Suppressor macrophage (primary cell): ENCODE results near the gene PPP2R5D.
"Not testable (repeated sequence)": the region's sequence is repeated elsewhere in the genome, so short reads cannot be mapped to it uniquely, and the experiment has no call there.

Experiments
- DNase-seq, 4 experiments: peaks; one replicate each; pipeline ENCODE4 v3.0.0-alpha.2; 2020 to 2022

PPP2R5D gene

GRCh38 chr6:42996513-42996912 lies 12.1 kb downstream of the PPP2R5D start:
- DNase-seq, result no peak

- not testable (repeated sequence) for DNase-seq
Observed at GRCh38 chr6:42998205-42998604, 13.8 kb downstream of the PPP2R5D start.

GRCh38 chr6:43001843-43002242 lies 17.5 kb downstream of the PPP2R5D start:
- no peak for DNase-seq

- no peak for DNase-seq
Observed at GRCh38 chr6:43005844-43006243, 21.5 kb downstream of the PPP2R5D start.

GRCh38 chr6:43006251-43006650 lies 21.9 kb downstream of the PPP2R5D start:
- no peak for DNase-seq

- DNase-seq, result no peak
Observed at GRCh38 chr6:43007126-43007525, 22.8 kb downstream of the PPP2R5D start.

GRCh38 chr6:43009124-43009523 lies 24.8 kb downstream of the PPP2R5D start:
- DNase-seq, result peak; percentile 14 to 54 (median 44)

- no peak for DNase-seq
Observed at GRCh38 chr6:43011207-43011606, 26.8 kb downstream of the PPP2R5D start.

GRCh38 chr6:43012364-43012763 lies 28.0 kb downstream of the PPP2R5D start:
- DNase-seq, result no peak

- DNase-seq, result peak; percentile 35 to 57 (median 51)
Observed at GRCh38 chr6:43013097-43013842, 28.9 kb downstream of the PPP2R5D start.

GRCh38 chr6:43013843-43014433 lies 29.6 kb downstream of the PPP2R5D start, which contains the start of the genes KLHDC3 and MEA1:
TSS of gene KLHDC3 (plus strand) at chr6:43014249. CDS start at chr6:43017193, 2,944 bp downstream.
TSS of gene MEA1 (minus strand) at chr6:43013946. CDS start at chr6:43013813, 133 bp downstream.
- DNase-seq, result peak; percentile 99 to 100 (median 100)

GRCh38 chr6:43014434-43014909 lies 30.1 kb downstream of the PPP2R5D start:
- DNase-seq, result peak in 3 of 4 experiments; percentile 26 to 33 (median 30)

- DNase-seq, result peak; percentile 4 to 51 (median 44)
Observed at GRCh38 chr6:43016176-43016942, 32.0 kb downstream of the PPP2R5D start.

GRCh38 chr6:43016943-43017334 lies 32.6 kb downstream of the PPP2R5D start:
- DNase-seq, result no peak

GRCh38 chr6:43019152-43019551 lies 34.8 kb downstream of the PPP2R5D start:
- DNase-seq, result no peak

- DNase-seq, result peak in 2 of 4 experiments; percentile 28 to 44
Observed at GRCh38 chr6:43020052-43020705, 35.8 kb downstream of the PPP2R5D start.

GRCh38 chr6:43020847-43021246 lies 36.5 kb downstream of the PPP2R5D start:
- no peak for DNase-seq

- peak; percentile 81 to 92 (median 86) for DNase-seq
Observed at GRCh38 chr6:43021270-43022047, 37.1 kb downstream of the PPP2R5D start, which contains the start of gene RRP36. TSS of gene RRP36 (plus strand) at chr6:43021623. CDS start at chr6:43021655, 32 bp downstream.

GRCh38 chr6:43024436-43024835 lies 40.1 kb downstream of the PPP2R5D start:
- no peak for DNase-seq

- DNase-seq, result no peak
Observed at GRCh38 chr6:43026365-43026764, 42.0 kb downstream of the PPP2R5D start.

- DNase-seq, result no peak
Observed at GRCh38 chr6:43029120-43029519, 44.8 kb downstream of the PPP2R5D start.

- DNase-seq, result no peak
Observed at GRCh38 chr6:43032326-43032725, 48.0 kb downstream of the PPP2R5D start.
